Measurements from ENCODE around the gene BRINP1.
"Not testable (repeated sequence)": the region's sequence is repeated elsewhere in the genome, so short reads cannot be mapped to it uniquely, and the experiment has no call there.

Gene BRINP1

GRCh38 chr9:119213471-119213870, 155.8 kb downstream of the BRINP1 start:
- no peak for DNase-seq (ENCODE audit: low read depth, low spot score)

DNA sequence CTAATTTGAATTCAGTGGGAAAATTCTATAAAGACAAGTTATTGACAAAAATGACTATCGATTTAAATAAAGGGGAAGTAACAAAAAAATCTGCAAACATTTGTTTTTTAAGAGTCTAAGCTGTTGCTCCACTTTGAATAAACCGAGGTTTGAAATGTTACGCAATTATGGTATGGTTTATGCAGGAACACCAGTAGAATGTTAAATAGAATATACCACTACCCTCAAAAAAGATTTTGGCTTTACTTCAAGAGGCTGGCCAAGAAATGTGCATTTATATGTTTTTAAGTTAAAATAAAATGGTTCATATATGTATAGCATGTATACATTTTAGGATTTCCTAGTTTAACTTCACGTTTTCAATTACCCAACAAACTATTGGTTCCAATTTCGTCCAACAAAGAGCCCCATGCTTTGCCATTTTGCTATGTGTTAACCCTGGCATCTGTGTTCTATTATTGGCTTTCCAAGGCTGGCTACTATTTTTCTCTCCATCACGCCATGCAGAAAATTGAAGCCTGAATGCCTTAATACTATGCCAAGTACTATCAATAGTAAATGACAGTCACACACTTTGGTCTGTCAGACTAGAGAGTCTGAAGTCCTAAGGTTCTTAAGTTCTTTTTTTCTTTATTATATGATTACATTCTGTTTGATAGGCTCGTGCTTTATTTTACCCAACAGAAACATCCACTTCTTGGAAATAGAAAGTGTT, 171.2 kb downstream of the BRINP1 start:
- no peak for DNase-seq (ENCODE audit: low read depth, low spot score)

- DNase-seq (ENCODE audit: low read depth, low spot score): no peak
Measured at GRCh38 chr9:119195521-119195920, 173.7 kb downstream of the BRINP1 start.

DNA sequence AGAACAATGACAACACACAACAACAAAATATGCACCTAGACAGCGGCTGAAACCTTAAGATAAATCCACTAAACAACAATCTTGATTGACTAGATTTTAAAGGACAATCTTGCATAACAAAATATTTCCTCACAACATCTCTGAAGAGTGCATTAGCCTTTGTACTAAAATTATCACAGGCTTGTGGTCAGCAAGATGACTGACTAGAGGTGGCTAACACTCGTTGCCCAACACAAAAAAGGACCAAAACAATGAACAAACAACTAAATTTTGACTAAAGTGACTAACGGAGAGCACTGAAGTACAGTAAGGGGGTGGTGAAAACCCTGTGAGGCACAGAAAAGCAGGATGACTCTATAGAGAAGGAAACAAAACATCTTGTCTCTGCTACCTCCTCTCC, 183.9 kb downstream of the BRINP1 start:
- no peak for DNase-seq (ENCODE audit: low read depth, low spot score)

GRCh38 chr9:119184265-119184936, 184.8 kb downstream of the BRINP1 start:
- DNase-seq (ENCODE audit: low read depth, low spot score): no peak

DNA sequence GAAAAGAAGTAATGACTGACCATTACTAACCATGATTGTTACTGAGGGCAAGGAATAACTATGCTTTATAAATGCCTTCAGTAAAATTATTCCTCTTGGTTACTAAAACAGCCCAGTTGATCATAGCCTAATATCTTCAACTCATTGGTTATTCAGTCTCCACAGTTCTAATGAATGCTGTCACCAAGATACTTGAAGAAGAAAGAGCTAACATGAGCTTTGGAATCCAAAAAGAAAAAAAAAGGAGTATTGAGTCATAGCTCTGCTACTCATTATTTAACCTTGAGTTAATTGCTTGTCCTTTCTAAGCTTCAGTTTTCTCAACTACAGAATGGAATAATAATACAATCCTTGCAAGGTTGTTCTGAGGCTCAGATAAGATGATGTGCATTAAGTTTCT, 187.7 kb downstream of the BRINP1 start:
- DNase-seq (ENCODE audit: low read depth, low spot score): no peak

DNA sequence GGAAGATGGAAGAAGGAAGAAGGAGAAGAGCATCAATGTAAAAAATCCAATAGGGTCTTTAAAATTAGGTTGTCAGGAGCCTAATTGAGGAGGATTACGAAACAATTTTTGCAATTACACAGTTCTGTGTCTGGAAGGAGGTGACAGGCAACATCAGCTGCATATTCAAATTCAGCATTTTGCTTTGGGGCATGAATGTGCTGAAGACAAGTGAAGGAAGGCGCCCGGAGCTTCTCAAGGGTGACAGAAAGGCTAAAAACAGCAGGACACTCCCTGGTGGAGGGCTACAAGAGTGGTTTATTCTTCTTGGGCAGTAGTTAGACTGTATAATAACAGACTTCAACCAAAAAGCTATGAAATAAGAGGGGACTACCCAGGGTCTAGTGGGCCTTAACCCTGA, 188.3 kb downstream of the BRINP1 start:
- DNase-seq (ENCODE audit: low read depth, low spot score): no peak

DNA sequence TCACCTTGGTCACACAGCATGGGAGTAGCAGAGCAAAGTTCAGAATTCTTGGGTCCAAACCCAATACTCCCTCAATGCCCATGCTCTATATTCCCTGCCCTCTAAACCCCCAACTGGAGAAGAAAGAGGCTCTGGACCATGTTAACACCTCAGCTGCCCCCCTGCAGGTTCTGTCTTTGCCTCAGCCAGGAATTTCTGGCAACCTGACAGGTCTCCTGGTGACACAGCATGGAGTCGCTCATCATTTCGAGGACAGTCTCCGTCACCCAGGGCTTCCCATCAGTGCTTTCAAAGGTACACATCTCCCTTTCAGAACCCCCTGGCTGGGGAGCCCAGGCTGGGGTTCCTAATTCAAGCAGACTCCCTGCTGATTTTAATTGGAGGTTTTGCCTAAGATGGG, 189.5 kb downstream of the BRINP1 start:
- no peak for DNase-seq (ENCODE audit: low read depth, low spot score)

GRCh38 chr9:119177196-119177595, 192.0 kb downstream of the BRINP1 start:
- no peak for DNase-seq (ENCODE audit: low read depth, low spot score)

GRCh38 chr9:119175581-119175980, 193.7 kb downstream of the BRINP1 start:
- DNase-seq (ENCODE audit: low read depth, low spot score): no peak

GRCh38 chr9:119169222-119169621, 200.0 kb downstream of the BRINP1 start:
- not testable (repeated sequence) for DNase-seq (ENCODE audit: low read depth, low spot score)

GRCh38 chr9:119167876-119168275, 201.4 kb downstream of the BRINP1 start:
- DNase-seq (ENCODE audit: low read depth, low spot score): no peak

DNA sequence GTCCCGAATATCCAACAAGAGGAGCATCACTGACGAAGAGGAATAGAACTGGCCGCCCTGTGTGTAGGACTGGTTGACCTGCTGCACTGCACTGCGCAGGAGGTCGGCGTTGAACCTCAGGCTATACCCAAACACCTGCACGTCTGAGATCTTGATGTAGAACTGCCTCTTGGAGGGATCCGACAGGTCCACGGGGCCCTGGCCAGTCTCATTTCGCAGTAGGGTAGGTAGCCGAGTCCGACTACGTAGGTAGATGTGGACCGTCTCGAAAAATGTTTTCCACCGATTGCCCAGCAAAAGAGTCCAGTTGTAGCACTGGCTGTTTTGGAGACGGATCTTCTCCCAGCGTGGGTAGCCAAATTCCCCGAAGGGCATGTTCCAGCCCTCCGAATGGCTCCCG, 202.0 kb downstream of the BRINP1 start:
- no peak for DNase-seq (ENCODE audit: low read depth, low spot score)

- no peak for DNase-seq (ENCODE audit: low read depth, low spot score)
Measured at GRCh38 chr9:119166096-119166495, 203.1 kb downstream of the BRINP1 start.

DNA sequence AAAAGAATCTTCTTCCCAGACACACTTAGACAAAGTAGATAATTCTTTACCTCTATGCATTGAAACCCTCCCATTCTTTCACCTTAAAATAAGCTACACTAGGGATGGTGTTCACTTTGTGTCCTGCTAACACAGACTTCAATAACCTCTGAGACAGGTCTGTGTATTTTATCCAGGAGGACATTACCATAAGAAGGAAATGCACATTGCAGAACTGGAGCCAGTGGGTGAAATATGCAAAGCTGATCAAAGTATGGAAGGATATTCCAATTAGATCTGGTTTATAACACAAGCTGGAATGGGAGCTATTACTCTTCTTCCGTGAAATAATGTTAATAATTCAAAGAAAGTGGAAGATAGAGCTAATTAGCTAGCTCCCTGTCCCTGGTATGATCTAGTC, 204.1 kb downstream of the BRINP1 start:
- DNase-seq (ENCODE audit: low read depth, low spot score): no peak

DNA sequence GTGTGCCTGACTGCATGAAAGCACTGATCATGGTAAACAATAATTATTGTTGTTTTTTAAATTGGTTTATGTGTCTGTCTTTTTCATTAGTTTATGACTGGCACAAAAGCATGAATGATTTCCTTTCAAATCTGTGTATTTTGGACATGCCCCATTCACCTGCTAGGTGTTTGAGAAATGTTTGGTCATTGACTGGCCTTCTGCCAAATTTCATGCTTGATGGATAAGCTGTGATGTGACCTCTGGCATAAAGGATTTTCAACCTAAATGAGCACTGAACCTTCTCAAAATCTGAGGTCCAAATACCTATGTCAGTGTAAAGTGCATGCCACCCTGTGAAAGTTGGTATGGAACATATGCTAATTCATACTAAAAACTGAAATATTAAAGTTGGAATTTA, 204.5 kb downstream of the BRINP1 start:
- DNase-seq (ENCODE audit: low read depth, low spot score): no peak

DNA sequence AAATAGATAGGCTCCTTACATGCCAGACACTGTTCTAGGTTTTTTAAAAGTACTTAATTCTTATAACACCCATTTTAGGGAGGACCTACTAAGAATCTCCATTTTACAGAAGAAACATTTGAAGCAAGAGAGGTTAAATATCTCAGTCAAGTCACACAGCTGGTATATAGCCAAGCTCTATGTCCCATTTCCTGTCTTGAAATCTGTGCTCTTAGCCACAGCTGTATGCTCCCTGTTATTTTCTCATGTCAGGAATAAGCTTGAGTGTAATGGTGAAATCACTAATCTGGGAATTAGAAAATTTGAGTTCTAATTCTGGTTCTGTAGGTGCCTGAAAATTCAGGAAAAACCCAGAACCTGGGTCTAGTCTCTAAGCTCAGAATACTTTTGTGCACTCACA, 208.7 kb downstream of the BRINP1 start:
- DNase-seq (ENCODE audit: low read depth, low spot score): no peak

GRCh38 chr9:119159386-119159785, 209.8 kb downstream of the BRINP1 start:
- DNase-seq (ENCODE audit: low read depth, low spot score): no peak

DNA sequence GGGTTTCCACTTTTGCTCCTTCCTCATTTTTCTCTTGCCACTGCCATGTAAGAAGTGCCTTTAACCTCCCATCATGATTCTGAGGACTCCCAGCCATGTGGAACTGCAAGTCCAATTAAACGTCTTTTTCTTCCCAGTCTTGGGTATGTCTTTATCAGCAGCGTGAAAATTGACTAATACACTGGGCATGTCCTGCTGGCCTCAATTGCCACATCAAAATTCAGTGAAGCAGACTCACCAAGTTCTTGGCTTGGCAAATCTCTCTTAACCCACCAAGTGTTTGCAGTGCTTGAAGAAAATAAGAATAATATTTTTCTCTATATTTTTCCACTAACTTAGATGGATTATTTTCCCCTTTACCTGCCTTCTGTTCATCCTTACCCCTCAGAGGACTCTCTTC, 212.0 kb downstream of the BRINP1 start:
- no peak for DNase-seq (ENCODE audit: low read depth, low spot score)

DNA sequence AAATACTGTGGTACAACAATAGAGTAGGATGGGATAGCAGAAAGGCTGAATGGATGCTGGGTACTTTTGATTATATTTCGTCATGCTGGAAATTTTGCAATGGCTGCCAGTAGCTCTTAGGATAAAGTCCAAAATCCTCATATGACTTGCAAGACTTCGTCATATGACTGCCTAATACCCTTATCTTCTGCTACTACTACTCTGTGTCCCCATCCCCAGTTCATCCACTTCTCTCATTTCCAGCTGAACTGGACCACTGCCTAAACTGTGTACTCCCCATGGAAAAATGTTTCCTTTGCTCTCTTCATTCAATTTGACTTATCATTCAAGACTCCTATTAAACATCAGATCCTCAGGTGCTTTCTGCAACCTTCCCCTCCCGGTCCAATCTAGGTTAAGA, 212.9 kb downstream of the BRINP1 start:
- no peak for DNase-seq (ENCODE audit: low read depth, low spot score)

DNA sequence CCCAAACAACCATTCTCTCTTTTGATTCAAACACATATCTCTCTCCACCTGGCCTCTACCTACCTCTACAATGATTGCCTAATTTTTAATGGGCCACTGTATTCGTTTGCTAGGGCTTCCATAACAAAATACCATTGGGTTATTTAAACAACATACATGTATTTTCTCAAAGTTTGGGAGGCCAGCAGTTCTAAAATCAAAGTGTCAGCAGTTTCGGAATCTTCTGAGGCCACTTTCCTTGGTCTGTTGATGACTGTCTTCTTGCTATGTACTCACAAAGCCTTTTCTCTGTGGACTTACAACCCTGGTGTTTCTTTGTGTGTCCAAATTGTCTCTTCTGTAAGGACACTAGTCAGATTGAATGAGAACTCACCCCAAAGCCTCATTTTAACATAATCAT, 214.7 kb downstream of the BRINP1 start:
- no peak for DNase-seq (ENCODE audit: low read depth, low spot score)

GRCh38 chr9:119153402-119153801, 215.8 kb downstream of the BRINP1 start:
- no peak for DNase-seq (ENCODE audit: low read depth, low spot score)

DNA sequence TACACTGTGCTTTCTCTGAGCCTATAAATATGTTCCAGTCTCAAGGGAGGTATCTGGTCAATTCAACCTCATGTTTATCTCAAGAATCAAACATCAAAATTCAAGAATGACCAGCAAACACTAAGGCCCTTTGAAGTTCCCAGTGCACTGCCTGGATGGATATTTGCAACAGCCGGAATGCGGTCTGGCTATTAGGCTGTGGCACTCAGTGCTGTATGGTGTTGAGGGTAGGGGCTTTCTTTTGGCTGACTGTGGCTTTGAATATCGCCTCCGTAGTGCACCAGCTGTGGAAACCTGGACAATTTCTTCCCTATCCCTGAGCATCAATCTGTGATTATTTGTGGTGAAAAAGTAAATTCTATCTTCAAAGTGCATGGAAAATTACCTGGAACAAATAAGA, 220.4 kb downstream of the BRINP1 start:
- DNase-seq (ENCODE audit: low read depth, low spot score): no peak

DNA sequence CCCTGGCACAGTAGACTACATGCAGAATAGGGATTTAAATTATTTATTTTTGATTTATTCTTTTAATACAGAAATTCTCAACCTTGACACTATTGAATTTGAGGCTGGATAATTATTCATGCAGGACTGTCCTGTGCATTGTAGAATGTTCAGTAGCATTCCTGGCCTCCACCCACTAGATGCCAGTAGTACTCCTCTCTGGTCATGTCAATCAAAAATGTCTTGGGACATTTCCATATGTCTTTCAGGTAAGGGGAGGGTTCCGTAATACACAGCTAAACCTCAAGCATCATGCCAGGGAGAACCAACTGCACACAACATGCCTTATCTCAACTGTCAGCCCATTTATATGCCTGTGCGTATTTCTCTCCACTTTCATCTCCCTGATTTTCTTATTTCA, 231.8 kb downstream of the BRINP1 start:
- no peak for DNase-seq (ENCODE audit: low read depth, low spot score)
